Activated B cell treated with CpG ODN at 0.5 μM for 24 hours (primary cell): Measurements from ENCODE around the gene INTS6. TPM values are rescaled to one million over a fixed set of nuclear protein-coding genes. Genes with fewer than 3 reads are reported as not detected.

Experiments used
- ATAC-seq: fragments of 200-7000 bp; cut with Tn5 transposase; one replicate; pipeline ENCODE4 v1.10.0; 2021; ENCODE audit warnings: low read depth, mild to moderate bottlenecking, moderate library complexity
- CTCF ChIA-PET: fragments of 350-600 bp; sonication (Branson Sonifier 250); formaldehyde crosslinking; loops from one replicate; lab custom pipeline; 2021; ENCODE audit warnings: antibody characterized with exemption; lab: Charles Lee
- POLR2A ChIA-PET: fragments of 350-600 bp; sonication (Branson Sonifier 250); formaldehyde crosslinking; loops from one replicate; lab custom pipeline; 2021; ENCODE audit warnings: antibody characterized with exemption; lab: Charles Lee
- DNase-seq: peaks from one replicate; pipeline ENCODE4 v3.0.0; 2022
- H3K27ac Mint-ChIP-seq: one replicate; pipeline ENCODE4 v1.8.0; 2020; ENCODE audit warnings: mixed read lengths
- H3K27me3 Mint-ChIP-seq: one replicate; pipeline ENCODE4 v1.8.0; 2021; ENCODE audit warnings: mixed read lengths
- H3K36me3 Mint-ChIP-seq: one replicate; pipeline ENCODE4 v1.8.0; 2021; ENCODE audit warnings: low read depth, mixed read lengths
- H3K4me1 Mint-ChIP-seq: one replicate; pipeline ENCODE4 v1.8.0; 2021; ENCODE audit warnings: mixed read lengths
- H3K4me3 Mint-ChIP-seq: one replicate; pipeline ENCODE4 v1.8.0; 2020; ENCODE audit warnings: mild to moderate bottlenecking, mixed read lengths
- H3K9me3 Mint-ChIP-seq: one replicate; pipeline ENCODE4 v1.8.0; 2020; ENCODE audit warnings: mixed read lengths
- intact Hi-C: fragments of 100-400 bp; cut with micrococcal nuclease; formaldehyde crosslinking; loops from one replicate; pipeline ENCODE4 v1.15.1; 2024
- total RNA-seq: library from RNA; stranded (reverse); gene quantifications from 2 replicates; pipeline ENCODE4 v1.2.3, GENCODE V29; 2022
- TF ChIP-seq, protein P1 (sequence below): fragments of 200-600 bp; IDR thresholded peaks from one replicate; pipeline ENCODE4 v1.8.0; 2022; ENCODE audit warnings: antibody characterized with exemption, mild to moderate bottlenecking

INTS6 gene
- total RNA-seq, 1 donor from 2014 or later: 68.7 TPM

GRCh38 chr13:51323824-51324511 is 128.9 kb downstream of the INTS6 start:
- intact Hi-C loops: no loop called here
- ChIA-PET CTCF (no interaction called here), POLR2A (no interaction called here)
- H3K36me3 Mint-ChIP-seq: no peaks in the 10 kb centered on the region
- no peak overlapping the region for H3K4me3 Mint-ChIP-seq
- H3K4me1 Mint-ChIP-seq: peaks cover 7% of the 10 kb centered on the region
- no peaks in the 10 kb centered on the region for H3K9me3 Mint-ChIP-seq
- no peak overlapping the region for H3K27ac Mint-ChIP-seq
- ATAC-seq (no peak), DNase-seq (no peak)
- H3K27me3 Mint-ChIP-seq: no peaks in the 10 kb centered on the region
- TF ChIP-seq, protein P1, sequence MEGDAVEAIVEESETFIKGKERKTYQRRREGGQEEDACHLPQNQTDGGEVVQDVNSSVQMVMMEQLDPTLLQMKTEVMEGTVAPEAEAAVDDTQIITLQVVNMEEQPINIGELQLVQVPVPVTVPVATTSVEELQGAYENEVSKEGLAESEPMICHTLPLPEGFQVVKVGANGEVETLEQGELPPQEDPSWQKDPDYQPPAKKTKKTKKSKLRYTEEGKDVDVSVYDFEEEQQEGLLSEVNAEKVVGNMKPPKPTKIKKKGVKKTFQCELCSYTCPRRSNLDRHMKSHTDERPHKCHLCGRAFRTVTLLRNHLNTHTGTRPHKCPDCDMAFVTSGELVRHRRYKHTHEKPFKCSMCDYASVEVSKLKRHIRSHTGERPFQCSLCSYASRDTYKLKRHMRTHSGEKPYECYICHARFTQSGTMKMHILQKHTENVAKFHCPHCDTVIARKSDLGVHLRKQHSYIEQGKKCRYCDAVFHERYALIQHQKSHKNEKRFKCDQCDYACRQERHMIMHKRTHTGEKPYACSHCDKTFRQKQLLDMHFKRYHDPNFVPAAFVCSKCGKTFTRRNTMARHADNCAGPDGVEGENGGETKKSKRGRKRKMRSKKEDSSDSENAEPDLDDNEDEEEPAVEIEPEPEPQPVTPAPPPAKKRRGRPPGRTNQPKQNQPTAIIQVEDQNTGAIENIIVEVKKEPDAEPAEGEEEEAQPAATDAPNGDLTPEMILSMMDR: no peak

- ATAC-seq: no peak
- ChIA-PET POLR2A (no interaction called here), CTCF (no interaction called here)
- Mint-ChIP-seq H3K4me3 (no peak overlapping the region), H3K36me3 (no peaks in the 10 kb centered on the region), H3K4me1 (peaks cover 7% of the 10 kb centered on the region), H3K9me3 (no peaks in the 10 kb centered on the region), H3K27ac (no peak overlapping the region), H3K27me3 (no peaks in the 10 kb centered on the region)
- intact Hi-C loops: no loop called here
- no peak for DNase-seq
- TF ChIP-seq, protein P1: no peak
These were observed 130.0 kb downstream of the INTS6 start for GRCh38 chr13:51322826-51323225.

- H3K36me3 Mint-ChIP-seq: no peaks in the 10 kb centered on the region
- H3K4me3 Mint-ChIP-seq: no peak overlapping the region
- TF ChIP-seq, protein P1: no peak
- ChIA-PET POLR2A (interaction anchor here (0.6 kb wide), 1 partner anchor 1588 kb away, joined by 4 read pairs; no protein-coding TSS in a partner anchor), CTCF (no interaction called here)
- intact Hi-C loops: no loop called here
- no peak overlapping the region for H3K27ac Mint-ChIP-seq
- H3K27me3 Mint-ChIP-seq: no peaks in the 10 kb centered on the region
- no peaks in the 10 kb centered on the region for H3K9me3 Mint-ChIP-seq
- ATAC-seq (no peak), DNase-seq (no peak)
- peaks cover 7% of the 10 kb centered on the region for H3K4me1 Mint-ChIP-seq
These were observed 131.0 kb downstream of the INTS6 start for GRCh38 chr13:51321836-51322235.

DNA sequence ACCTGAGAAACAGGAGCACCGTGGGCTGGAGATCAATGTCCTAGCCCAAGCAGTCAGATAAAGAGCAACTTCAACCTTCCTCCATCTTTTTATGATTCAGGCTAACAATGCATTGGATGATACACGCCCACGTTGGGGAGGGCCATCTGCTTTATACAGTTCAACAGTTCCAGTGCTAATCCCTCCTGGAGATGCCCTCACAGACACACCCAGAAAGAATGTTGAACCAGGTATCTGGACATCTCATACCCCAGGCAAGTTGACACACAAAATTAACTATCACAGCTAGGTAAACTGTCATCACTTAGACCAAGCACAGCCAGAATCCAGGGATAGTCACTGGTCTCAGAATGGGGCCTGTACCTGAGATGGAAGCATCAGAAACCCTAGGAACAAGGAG is 134.0 kb downstream of the INTS6 start:
- Mint-ChIP-seq H3K4me3 (no peak overlapping the region), H3K9me3 (no peaks in the 10 kb centered on the region), H3K4me1 (no peaks in the 10 kb centered on the region), H3K36me3 (no peaks in the 10 kb centered on the region), H3K27me3 (no peaks in the 10 kb centered on the region), H3K27ac (no peak overlapping the region)
- POLR2A ChIA-PET: no interaction called here
- TF ChIP-seq, protein P1: no peak
- CTCF ChIA-PET: no interaction called here
- no peak for ATAC-seq
- DNase-seq: no peak
- intact Hi-C loops: no loop called here

DNA sequence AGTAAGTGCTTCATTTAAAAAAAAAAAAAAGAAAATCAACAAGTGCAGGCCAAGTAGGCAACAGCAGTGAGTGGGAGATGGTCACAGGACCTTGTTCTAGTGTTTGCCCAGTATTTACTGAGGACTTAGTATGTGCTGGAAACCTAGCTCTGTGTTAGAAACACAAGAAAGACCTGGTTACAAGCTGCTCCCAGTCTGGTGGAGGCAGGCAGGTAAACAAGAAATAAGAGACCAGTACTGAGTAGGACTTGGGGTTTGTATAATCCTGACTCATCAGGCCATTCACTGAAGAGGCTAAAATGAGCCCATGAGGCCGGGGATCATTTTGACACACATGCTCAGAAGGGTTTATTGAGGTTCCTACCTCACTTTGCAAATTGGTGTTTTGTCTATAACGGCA is 134.8 kb downstream of the INTS6 start:
- no peak overlapping the region for H3K4me3 Mint-ChIP-seq
- ChIA-PET CTCF (no interaction called here), POLR2A (interaction anchor here (0.9 kb wide), 1 partner anchor 8 kb away, joined by 4 read pairs; no protein-coding TSS in a partner anchor)
- intact Hi-C loops: no loop called here
- peaks cover 2% of the 10 kb centered on the region for H3K27me3 Mint-ChIP-seq
- no peaks in the 10 kb centered on the region for H3K9me3 Mint-ChIP-seq
- no peaks in the 10 kb centered on the region for H3K36me3 Mint-ChIP-seq
- TF ChIP-seq, protein P1: no peak
- DNase-seq (no peak), ATAC-seq (no peak)
- no peaks in the 10 kb centered on the region for H3K4me1 Mint-ChIP-seq
- no peak overlapping the region for H3K27ac Mint-ChIP-seq
